ACC112 (cell line): ENCODE data around the gene GYPB.
A peak's percentile ranks its signal among the peaks of the same experiment; 100 is the strongest.
"Not testable (repeated sequence)": the region's sequence is repeated elsewhere in the genome, so short reads cannot be mapped to it uniquely, and the experiment has no call there.

Experiments
- H2AFZ ChIP-seq: fragments of 200-600 bp; sonication (generic); one replicate; pipeline ENCODE4 v1.6.0; 2017; ENCODE audit warnings: antibody characterized with exemption, low read length; ENCODE audit not compliant: unreplicated experiment
- H3K27ac ChIP-seq: fragments of 200-600 bp; sonication (generic); 2 replicates; pipeline ENCODE4 v1.5.1; 2014; ENCODE audit warnings: low read depth, mild to moderate bottlenecking, antibody characterized with exemption, low read length, moderate library complexity
- H3K27me3 ChIP-seq: fragments of 200-600 bp; sonication (generic); 2 replicates; pipeline ENCODE4 v1.6.1; 2014; ENCODE audit warnings: mild to moderate bottlenecking, antibody characterized with exemption, low read length, moderate library complexity, mixed read lengths; ENCODE audit not compliant: insufficient read depth
- H3K36me3 ChIP-seq: fragments of 200-600 bp; sonication (generic); 2 replicates; pipeline ENCODE4 v1.6.1; 2016; ENCODE audit warnings: mild to moderate bottlenecking, antibody characterized with exemption, low read length, moderate library complexity, mixed read lengths; ENCODE audit not compliant: insufficient read depth
- H3K4me1 ChIP-seq: fragments of 200-600 bp; sonication (generic); one replicate; pipeline ENCODE4 v1.6.1; 2016; ENCODE audit warnings: low read length, mixed read lengths; ENCODE audit not compliant: insufficient read depth, unreplicated experiment, control insufficient read depth
- H3K4me3 ChIP-seq: fragments of 200-600 bp; sonication (generic); 2 replicates; pipeline ENCODE4 v1.5.1; 2014; ENCODE audit warnings: mild to moderate bottlenecking, low read depth, low read length
- H3K79me2 ChIP-seq: fragments of 200-600 bp; sonication (generic); one replicate; pipeline ENCODE4 v1.6.0; 2016; ENCODE audit warnings: low read length; ENCODE audit not compliant: control insufficient read depth, unreplicated experiment, insufficient read depth

GYPB gene

GRCh38 chr4:143986180-143986579 is 33.0 kb downstream of the GYPB start:
- Histone ChIP-seq H3K27ac (no peak overlapping the region), H3K79me2 (no peaks in the 10 kb centered on the region)

GRCh38 chr4:143980776-143981175 is 38.4 kb downstream of the GYPB start:
- H3K4me3 ChIP-seq, H3K79me2 ChIP-seq, H3K27me3 ChIP-seq, H3K27ac ChIP-seq, H2AFZ ChIP-seq, H3K4me1 ChIP-seq, H3K36me3 ChIP-seq: not testable (repeated sequence)

More at GRCh38 chr4:143986180-143986579, 33.0 kb downstream of the GYPB start:
- H2AFZ ChIP-seq: no peak overlapping the region
- no peaks in the 10 kb centered on the region for H3K27me3 ChIP-seq
- H3K4me3 ChIP-seq: no peak overlapping the region
- no peaks in the 10 kb centered on the region for H3K4me1 ChIP-seq
- no peaks in the 10 kb centered on the region for H3K36me3 ChIP-seq

- H3K36me3 ChIP-seq, H3K4me1 ChIP-seq, H2AFZ ChIP-seq, H3K27me3 ChIP-seq, H3K4me3 ChIP-seq, H3K27ac ChIP-seq, H3K79me2 ChIP-seq: not testable (repeated sequence)
Measured at GRCh38 chr4:143975527-143975926, 43.7 kb downstream of the GYPB start.

- not testable (repeated sequence) for H3K79me2 ChIP-seq, H3K27me3 ChIP-seq, H3K4me1 ChIP-seq, H3K27ac ChIP-seq, H2AFZ ChIP-seq, H3K36me3 ChIP-seq, H3K4me3 ChIP-seq
Measured at GRCh38 chr4:143974021-143974420, 45.2 kb downstream of the GYPB start.

- H3K27ac ChIP-seq: no peak overlapping the region
- H3K4me3 ChIP-seq: no peak overlapping the region
- no peaks in the 10 kb centered on the region for H3K36me3 ChIP-seq
- H3K79me2 ChIP-seq: no peaks in the 10 kb centered on the region
- no peaks in the 10 kb centered on the region for H3K27me3 ChIP-seq
- no peaks in the 10 kb centered on the region for H3K4me1 ChIP-seq
- no peak overlapping the region for H2AFZ ChIP-seq
Measured at GRCh38 chr4:143961075-143961474, 58.1 kb downstream of the GYPB start.

- H3K27me3 ChIP-seq, H2AFZ ChIP-seq, H3K27ac ChIP-seq, H3K4me3 ChIP-seq, H3K4me1 ChIP-seq, H3K36me3 ChIP-seq, H3K79me2 ChIP-seq: not testable (repeated sequence)
Measured at GRCh38 chr4:143955306-143955705, 63.9 kb downstream of the GYPB start.

DNA sequence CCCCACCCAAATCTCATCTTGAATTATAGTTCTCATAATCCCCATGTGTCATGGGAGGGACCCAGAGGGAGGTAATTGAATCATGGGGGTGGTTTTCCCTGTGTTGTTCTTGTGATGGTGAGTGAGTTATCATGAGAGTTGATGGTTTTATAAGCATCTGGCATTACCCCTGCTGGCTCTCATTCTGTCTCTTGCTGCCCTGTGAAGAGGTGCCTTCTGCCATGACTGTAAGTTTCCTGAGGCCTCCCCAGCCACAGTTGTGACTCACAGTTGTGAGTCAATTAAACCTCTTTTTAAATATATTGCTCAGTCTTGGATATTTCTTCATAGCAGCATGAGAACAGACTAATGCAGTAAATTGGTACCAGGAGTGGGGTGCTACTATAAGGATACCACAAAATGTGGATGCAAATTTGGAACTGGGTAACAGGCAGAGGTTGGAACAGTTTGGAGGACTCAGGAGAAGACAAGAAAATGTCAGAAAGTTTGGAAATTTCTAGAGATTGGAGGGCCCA is 67.7 kb downstream of the GYPB start:
- H3K27me3 ChIP-seq, H3K4me3 ChIP-seq, H3K79me2 ChIP-seq, H2AFZ ChIP-seq, H3K36me3 ChIP-seq, H3K4me1 ChIP-seq: not testable (repeated sequence)
- H3K27ac ChIP-seq: peak overlapping the region; percentile 23; the same call in 1 of the 2 replicates

GRCh38 chr4:143950967-143951366 is 68.2 kb downstream of the GYPB start:
- peak overlapping the region; percentile 23; the same call in 1 of the 2 replicates for H3K27ac ChIP-seq
- not testable (repeated sequence) for H3K27me3 ChIP-seq, H3K4me1 ChIP-seq, H3K36me3 ChIP-seq, H2AFZ ChIP-seq, H3K79me2 ChIP-seq, H3K4me3 ChIP-seq

GRCh38 chr4:143950185-143950584 is 69.0 kb downstream of the GYPB start:
- H3K36me3 ChIP-seq, H3K4me3 ChIP-seq, H2AFZ ChIP-seq, H3K4me1 ChIP-seq, H3K27ac ChIP-seq, H3K27me3 ChIP-seq, H3K79me2 ChIP-seq: not testable (repeated sequence)

DNA sequence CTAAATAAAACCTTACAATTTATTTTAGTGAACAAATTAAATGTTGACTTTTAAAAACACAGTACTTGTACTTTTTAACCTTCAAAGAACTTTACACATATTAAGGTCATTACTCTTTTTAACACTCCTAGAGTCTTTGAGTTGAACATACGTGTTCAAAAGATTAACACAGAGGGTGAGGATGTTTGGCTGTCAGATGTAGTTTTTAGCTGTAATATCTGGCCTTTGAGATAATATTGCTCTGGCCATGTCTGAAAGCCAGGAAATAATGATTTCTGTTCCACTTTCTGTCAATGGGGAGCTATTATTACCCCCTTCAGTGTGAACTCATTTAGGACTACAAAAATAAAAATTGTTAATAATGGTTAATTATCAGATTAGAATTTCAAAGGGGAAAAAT is 71.7 kb downstream of the GYPB start:
- H3K4me3 ChIP-seq, H3K79me2 ChIP-seq, H3K27me3 ChIP-seq, H3K36me3 ChIP-seq, H2AFZ ChIP-seq, H3K27ac ChIP-seq, H3K4me1 ChIP-seq: not testable (repeated sequence)
